Progenitor cell of endocrine pancreas (in vitro differentiated cells): ENCODE measurements around the gene MGAT4B. TPM values are rescaled to one million over a fixed set of nuclear protein-coding genes. Genes with fewer than 3 reads are reported as not detected.
A peak's percentile ranks its signal among the peaks of the same experiment; 100 is the strongest.

ENCODE experiments used
- DNase-seq: peaks from one replicate; pipeline ENCODE4 v3.0.0; 2021; ENCODE audit warnings: low spot score; ENCODE audit not compliant: unreplicated experiment
- H3K27ac Mint-ChIP-seq: 2 replicates; pipeline ENCODE4 v1.8.0; 2021; ENCODE audit warnings: mild to moderate bottlenecking, moderate library complexity, mixed read lengths
- H3K27me3 Mint-ChIP-seq: 2 replicates; pipeline ENCODE4 v1.8.0; 2021; ENCODE audit warnings: mixed read lengths
- H3K36me3 Mint-ChIP-seq: 2 replicates; pipeline ENCODE4 v1.8.0; 2022; ENCODE audit warnings: mixed read lengths; ENCODE audit not compliant: insufficient read depth
- H3K4me1 Mint-ChIP-seq: 2 replicates; pipeline ENCODE4 v1.8.0; 2021; ENCODE audit warnings: low read depth, mixed read lengths
- H3K4me3 Mint-ChIP-seq: 2 replicates; pipeline ENCODE4 v1.8.0; 2021; ENCODE audit warnings: low read depth, mild to moderate bottlenecking, moderate library complexity, mixed read lengths
- H3K9me3 Mint-ChIP-seq: 2 replicates; pipeline ENCODE4 v1.8.0; 2021; ENCODE audit warnings: low read depth, mixed read lengths
- CTCF ChIP-seq: fragments of 200-600 bp; sonication (generic); IDR thresholded peaks from one replicate; pipeline ENCODE4 v1.5.0; 2021; ENCODE audit warnings: antibody characterized with exemption, mild to moderate bottlenecking; ENCODE audit not compliant: unreplicated experiment
- total RNA-seq: library from RNA; stranded (reverse); gene quantifications from 2 replicates; pipeline ENCODE4 v1.2.1, GENCODE V29; 2021

MGAT4B gene
- total RNA-seq, 1 donor from 2014 or later, result 159 TPM

- Mint-ChIP-seq H3K36me3 (peaks cover 9% of the 10 kb centered on the region), H3K4me3 (peak overlapping the region; percentile 68), H3K27ac (peak overlapping the region; percentile 81), H3K4me1 (no peaks in the 10 kb centered on the region), H3K9me3 (no peaks in the 10 kb centered on the region), H3K27me3 (no peaks in the 10 kb centered on the region)
- TF ChIP-seq CTCF, result no peak
- no peak for DNase-seq
Observed at GRCh38 chr5:179795049-179795862, 11.4 kb downstream of the MGAT4B start.

- Mint-ChIP-seq H3K4me1 (no peaks in the 10 kb centered on the region), H3K4me3 (peak overlapping the region; percentile 68), H3K27me3 (no peaks in the 10 kb centered on the region), H3K27ac (peak overlapping the region; percentile 81), H3K36me3 (peaks cover 9% of the 10 kb centered on the region), H3K9me3 (no peaks in the 10 kb centered on the region)
- no peak for DNase-seq
- TF ChIP-seq CTCF, result no peak
Observed at GRCh38 chr5:179794575-179794974, 12.1 kb downstream of the MGAT4B start.

- H3K27ac Mint-ChIP-seq, result peak overlapping the region; percentile 10
- peaks cover 8% of the 10 kb centered on the region for H3K36me3 Mint-ChIP-seq
- no peaks in the 10 kb centered on the region for H3K4me1 Mint-ChIP-seq
- TF ChIP-seq CTCF, result no peak
- no peaks in the 10 kb centered on the region for H3K27me3 Mint-ChIP-seq
- no peak for DNase-seq
- H3K4me3 Mint-ChIP-seq, result no peak overlapping the region
- H3K9me3 Mint-ChIP-seq, result peaks cover 3% of the 10 kb centered on the region
Observed at GRCh38 chr5:179794171-179794570, 12.5 kb downstream of the MGAT4B start.

- TF ChIP-seq CTCF, result no peak
- Mint-ChIP-seq H3K4me1 (no peaks in the 10 kb centered on the region), H3K27ac (peak within 1 kb of the TSS; percentile 81), H3K36me3 (peaks cover 8% of the 10 kb centered on the region), H3K27me3 (no peaks in the 10 kb centered on the region), H3K9me3 (peaks cover 3% of the 10 kb centered on the region), H3K4me3 (peak within 1 kb of the TSS; percentile 68)
- no peak for DNase-seq
Observed at GRCh38 chr5:179793468-179794139, 13.1 kb downstream of the MGAT4B start, which contains the start of gene LTC4S. TSS of gene LTC4S (plus strand) at chr5:179793986. CDS start at chr5:179794081, 95 bp downstream.

GRCh38 chr5:179792612-179793467 lies 13.8 kb downstream of the MGAT4B start:
- H3K4me3 Mint-ChIP-seq, result no peak overlapping the region
- peaks cover 9% of the 10 kb centered on the region for H3K36me3 Mint-ChIP-seq
- no peak overlapping the region for H3K27ac Mint-ChIP-seq
- H3K9me3 Mint-ChIP-seq, result peaks cover 3% of the 10 kb centered on the region
- H3K4me1 Mint-ChIP-seq, result no peaks in the 10 kb centered on the region
- H3K27me3 Mint-ChIP-seq, result no peaks in the 10 kb centered on the region
- DNase-seq, result no peak
- TF ChIP-seq CTCF, result no peak
